CD4-positive, alpha-beta T cell treated with Interleukin-1 beta for 1 hour (primary cell): ENCODE measurements around the gene MAP3K5.
A peak's percentile ranks its signal among the peaks of the same experiment; 100 is the strongest.

Source experiments
- DNase-seq, 2 donors: peaks; one replicate each; pipeline ENCODE4 v3.0.0-alpha.2; 2020 to 2022

MAP3K5 gene

DNA sequence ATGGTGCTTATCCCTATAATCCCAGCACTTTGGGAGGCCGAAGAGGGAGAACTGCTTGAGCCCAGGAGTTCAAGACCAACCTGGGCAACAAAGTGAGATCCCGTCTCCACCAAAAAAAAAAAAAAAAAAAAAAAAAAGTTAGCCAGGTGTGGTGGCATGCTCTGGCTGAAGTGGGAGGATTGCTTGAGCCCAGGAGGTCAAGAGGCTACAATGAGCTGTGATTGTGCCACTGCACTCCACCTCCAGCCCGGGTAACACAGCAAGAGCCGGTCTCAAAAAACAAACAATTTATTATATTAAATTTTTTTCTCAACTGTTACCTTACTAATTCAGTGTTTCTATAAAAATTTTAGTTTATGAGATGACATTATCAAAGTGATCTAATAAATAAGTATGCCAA is 156.7 kb downstream of the MAP3K5 start:
- DNase-seq = no peak

DNA sequence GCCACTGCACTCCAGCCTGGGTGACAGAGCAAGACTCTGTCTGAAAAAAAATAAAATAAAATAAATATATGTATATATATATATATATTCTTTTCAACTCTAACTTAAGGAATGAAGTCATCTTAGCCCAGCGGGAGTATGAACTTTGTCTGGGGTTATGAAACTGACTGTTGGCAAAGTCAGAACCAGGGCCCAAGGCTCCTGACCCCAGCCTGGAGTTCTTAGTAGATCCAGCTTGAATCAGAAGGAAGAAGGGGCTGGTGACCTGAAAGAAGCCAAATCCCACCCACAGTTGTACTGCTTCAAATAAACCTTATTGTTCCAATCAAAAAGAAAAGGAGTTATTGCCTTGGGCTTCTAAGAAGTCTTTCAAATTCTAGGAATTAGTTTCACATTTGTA is 158.9 kb downstream of the MAP3K5 start:
- no peak for DNase-seq

DNA sequence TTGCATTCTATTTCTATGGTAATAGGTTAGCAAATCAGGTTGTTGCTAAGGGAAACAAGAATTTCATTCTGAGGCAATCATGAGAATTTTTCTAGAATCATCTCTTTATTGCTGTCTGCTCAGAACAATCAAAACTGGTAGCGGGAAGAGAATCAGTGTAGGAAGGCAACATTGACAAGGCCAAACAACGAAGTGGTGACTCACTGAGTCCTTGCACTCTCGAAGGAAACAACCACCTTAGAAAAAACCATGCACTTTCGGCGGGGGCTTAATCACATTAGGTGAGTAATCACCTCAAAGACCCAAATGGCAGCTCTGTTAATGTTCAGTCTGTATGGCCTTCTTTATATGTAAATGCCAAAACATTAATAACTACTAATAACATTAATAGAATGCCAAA is 163.3 kb downstream of the MAP3K5 start:
- DNase-seq = no peak

DNA sequence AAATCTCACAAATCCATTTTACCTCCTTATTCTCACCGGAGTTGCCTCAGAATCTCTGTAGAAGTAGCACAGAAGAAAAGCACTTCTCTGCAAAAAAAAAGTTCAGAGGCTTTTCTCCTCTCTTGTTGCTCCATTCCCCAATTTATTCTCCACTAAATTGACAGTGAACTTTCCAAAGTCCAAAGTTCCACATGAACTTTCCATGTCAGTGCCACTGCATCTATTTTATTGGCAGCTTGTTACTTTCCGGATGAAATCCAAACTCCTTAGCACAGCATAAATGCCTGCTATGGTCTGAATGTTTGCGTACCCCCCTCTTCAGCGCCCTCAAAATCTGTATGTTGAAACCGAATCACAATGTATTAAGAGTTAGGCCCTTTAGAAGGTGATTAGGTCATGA is 165.1 kb downstream of the MAP3K5 start:
- DNase-seq = no peak

DNA sequence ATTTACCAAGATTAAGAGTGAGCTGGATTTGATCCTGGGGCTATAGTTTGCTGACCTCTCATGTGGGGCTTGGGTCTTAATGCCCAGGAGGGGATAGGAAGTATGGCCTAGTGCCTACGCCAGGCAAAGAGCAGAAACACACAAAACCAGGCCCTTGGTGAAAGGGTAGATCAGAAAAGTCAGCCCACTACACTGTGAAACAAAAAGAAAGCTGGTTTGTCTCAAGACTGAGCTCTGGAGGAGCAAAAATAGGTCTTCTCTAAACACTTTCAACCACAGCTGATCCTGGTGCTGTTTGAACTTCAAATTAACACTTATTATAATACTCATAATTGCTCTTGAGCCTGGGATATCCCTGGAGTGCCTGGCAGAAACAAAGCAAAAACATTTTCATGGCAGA is 167.0 kb downstream of the MAP3K5 start:
- DNase-seq = no peak

DNA sequence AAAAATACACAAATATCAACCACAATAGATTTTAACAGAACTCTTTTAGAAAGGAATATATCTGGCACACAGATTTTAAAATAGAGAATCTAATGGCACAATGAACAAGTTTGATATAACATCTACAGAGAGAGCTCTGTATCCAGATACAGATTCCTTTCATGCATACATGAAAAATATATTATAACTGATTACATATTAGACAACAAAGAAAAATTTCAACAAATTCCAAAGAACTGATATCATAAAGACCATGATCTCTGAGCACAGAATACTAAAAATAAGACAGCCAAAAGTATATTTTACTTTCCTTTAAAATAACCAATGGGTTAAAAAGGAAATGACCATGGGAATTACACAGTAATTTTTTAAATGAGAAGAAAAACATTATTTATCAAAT is 167.9 kb downstream of the MAP3K5 start:
- no peak for DNase-seq

DNA sequence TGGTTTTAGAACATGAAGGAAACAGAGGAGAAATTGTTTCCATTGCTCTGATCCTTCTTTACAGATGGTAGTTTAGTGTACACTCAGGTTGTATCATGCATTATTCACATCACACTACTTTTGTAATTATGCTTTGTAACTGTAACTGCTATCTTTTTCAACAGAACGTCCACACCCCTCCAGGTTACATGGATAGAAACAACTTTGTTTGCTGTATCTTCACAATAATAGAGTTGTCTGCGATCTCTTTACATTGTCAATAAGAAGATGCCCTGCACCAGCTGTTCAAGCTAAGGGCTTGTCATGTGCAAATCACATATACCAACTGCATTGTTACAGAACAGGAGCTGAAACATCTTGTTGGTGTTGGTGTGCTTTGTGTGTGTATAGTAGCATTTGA is 174.2 kb downstream of the MAP3K5 start:
- DNase-seq = no peak

DNA sequence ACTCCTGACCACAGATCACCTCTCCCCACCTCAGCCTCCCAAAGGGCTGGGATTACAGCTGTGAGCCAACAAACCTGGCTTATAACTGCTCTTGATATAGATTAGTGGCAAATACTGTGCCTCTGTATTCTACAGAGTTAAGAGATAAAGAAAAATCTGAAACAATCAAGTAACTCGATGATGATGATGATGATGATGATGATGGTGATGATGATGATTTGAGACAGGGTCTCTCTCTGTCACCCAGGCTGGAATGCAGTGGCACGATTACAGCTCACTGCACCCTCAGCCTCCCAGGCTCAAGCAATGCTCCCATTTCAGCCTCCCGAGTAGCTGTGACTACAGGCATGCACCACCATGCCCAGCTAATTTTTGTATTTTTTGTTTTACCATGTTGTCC is 175.8 kb downstream of the MAP3K5 start:
- DNase-seq = no peak

DNA sequence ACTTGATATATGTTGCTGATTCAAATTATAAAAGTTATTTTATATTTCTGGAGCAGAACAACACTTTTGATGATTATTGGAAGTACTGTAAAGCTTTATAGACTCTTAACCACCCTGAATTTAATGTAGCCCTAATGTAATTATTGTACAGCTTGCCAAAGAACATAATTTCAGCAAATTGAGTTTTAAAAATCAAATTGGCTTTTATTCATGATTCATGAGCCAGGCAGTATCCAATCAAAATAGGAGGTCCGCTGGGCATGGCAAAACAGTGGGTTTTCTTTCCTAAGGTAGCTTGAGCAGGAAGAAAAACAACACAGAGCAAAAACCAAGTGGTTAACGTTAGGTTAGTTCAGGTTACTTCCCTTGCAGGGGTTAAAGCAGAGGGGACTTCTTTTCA is 177.3 kb downstream of the MAP3K5 start:
- no peak for DNase-seq

DNA sequence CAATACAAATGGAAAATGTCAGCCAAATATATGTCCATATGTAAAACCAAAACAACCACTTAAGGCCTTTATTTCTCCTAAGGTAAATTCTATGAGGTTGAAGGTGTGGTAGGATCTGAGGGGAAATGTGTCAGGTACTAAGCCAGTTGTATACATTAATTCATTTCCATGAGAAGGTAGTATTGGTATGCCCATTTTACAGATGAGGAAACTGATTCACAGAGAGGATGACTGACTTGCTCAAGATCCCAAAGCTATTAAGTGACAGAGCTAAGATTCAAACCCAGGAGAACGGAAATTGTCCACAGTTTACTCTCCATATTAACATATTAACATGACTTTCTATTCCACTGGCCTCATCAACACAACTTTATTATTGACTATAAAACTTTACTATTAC is 177.9 kb downstream of the MAP3K5 start:
- no peak for DNase-seq

DNA sequence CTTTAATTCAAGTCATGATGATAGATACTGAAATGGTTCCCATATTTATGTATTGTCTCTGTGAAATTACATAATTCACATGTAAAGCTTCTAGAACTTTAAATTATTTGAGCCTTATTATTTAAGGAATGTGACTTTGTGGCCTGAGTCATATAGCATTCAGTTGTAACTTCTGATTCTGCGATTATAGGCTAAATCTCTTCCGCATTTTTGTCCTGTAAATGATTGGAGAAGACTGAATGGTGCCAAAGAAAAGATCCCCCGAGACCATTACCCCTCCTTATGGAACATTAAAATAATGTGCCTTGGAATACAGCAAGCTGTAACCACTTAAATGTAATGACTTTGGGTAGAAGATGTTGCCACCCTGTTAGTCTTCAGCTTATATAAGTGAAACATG is 178.8 kb downstream of the MAP3K5 start:
- DNase-seq = no peak

DNA sequence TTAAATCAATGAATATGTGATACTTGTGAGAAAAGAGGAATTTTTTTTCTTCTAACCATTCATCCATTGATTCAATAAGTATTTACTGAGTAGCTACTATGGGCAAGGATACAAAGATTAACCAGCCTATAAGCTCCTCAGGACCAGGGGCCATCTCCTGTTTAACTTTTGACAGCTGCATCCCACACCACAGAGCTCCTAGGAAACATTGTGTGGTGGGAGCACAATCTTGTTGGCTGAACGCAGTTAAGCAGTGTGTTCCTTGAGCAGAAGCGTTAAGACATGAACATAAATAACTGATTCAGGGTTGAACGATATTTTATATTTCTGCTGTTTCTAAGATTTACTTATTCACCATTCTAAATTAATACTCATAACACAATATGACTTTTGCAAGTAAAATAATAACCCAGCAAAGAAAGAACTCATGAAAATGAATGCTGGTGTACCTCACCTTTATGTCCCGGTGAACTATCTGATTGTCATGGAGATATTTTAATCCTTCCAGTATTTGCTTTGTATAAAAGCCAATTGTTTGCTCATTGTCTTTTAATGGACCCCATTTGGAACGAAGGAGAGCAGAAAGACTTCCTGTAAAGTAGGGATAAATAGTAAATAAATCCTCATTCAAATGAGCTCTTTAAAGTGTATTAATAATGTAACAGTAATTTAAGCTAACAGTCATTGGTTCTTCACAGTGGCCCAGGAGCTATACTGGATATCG is 179.4 kb downstream of the MAP3K5 start:
- no peak for DNase-seq

DNA sequence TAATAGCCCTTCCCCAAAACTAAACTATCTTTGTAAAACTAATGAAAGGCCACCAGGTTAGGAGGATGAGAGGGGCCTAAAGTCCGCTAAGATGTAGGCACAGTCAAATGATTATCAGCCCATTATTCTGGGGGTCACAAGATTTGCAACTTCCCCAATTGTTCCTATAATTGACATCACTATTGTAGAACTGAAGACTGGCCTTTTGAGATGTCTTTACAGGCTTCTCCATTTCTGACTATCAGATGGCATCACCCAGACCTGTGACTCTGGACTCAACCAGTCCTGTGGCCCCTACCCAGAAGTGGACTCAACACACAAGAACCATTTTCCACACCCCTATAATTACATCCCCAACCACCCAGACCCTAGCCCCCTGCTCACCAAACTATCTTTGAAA is 180.5 kb downstream of the MAP3K5 start:
- DNase-seq = no peak

DNA sequence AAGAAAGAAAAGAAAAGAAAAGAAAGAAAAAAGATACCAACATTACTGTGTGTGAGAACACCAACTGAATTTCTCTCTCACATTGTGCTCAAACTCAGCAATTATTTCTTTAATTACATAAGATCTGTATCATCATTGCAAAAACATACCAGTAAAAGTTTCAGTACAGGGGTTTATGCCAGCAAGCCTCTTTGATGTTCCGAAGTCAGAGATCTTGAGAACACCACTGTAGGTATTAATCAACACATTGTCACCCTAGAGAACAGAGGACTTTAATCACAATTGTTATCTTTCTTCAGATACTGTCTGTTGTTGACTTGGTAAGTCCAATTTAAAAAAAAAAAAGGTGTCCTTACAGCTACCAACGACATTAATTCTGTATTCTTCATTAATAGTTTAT is 181.1 kb downstream of the MAP3K5 start:
- DNase-seq = no peak

DNA sequence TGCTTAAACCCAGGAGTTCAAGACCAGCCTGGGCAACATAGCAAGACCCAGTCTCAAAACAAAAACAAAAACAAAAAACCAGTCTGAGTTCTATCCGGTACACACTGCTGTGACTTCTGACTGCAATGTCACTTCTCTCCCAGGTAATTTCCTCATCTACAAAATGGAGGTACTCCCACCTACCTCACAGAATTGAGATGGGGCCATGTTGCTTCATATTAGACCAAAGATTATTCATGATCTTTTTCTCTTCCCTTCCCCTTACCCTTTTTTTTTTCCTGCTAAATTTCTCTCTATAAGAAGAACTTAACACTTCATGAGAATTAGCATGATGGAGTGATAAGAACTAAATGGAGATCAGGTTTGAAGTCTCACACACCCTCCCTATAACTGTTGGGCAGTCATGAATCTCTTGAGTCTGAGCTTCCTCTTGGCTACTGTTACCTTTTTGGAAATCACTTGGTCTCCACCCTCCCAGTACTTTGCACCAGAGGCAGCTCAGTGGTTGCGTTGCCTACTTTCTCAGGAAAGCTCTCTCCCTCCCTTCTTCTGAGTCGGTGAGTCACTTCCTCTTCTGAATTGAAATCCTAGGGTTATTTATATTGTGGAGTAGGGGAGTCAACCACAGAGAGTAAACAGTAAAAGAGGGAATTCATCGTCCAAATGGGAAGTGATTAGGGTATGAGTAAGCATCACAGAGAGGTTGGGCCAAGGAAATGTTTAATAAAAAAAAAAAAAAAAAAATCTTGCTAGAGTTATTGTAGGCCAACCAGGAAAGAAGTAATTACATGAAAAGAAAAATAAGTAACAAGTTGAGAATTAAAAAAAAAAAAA is 182.2 kb downstream of the MAP3K5 start:
- DNase-seq = peak in 1 of 2 donors; percentile 46

DNA sequence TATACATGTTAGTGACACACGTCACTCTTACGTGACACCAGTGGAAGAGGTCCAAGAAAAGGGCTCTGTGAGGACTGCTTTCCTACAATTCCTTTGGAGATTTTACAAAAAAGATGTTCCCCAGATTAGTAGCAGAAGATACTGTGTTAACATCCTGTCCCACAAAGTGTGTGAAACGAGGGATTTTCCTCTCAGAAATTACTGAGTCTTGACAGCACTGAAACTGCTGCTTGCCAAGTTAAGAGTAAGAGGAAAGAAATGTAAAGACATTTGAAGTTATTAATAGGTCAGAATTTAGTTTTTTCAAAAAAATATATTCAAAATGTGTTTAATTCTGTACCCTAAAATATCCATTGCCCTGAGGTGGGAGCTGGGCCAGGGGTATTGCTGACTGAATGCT is 183.3 kb downstream of the MAP3K5 start:
- no peak for DNase-seq

DNA sequence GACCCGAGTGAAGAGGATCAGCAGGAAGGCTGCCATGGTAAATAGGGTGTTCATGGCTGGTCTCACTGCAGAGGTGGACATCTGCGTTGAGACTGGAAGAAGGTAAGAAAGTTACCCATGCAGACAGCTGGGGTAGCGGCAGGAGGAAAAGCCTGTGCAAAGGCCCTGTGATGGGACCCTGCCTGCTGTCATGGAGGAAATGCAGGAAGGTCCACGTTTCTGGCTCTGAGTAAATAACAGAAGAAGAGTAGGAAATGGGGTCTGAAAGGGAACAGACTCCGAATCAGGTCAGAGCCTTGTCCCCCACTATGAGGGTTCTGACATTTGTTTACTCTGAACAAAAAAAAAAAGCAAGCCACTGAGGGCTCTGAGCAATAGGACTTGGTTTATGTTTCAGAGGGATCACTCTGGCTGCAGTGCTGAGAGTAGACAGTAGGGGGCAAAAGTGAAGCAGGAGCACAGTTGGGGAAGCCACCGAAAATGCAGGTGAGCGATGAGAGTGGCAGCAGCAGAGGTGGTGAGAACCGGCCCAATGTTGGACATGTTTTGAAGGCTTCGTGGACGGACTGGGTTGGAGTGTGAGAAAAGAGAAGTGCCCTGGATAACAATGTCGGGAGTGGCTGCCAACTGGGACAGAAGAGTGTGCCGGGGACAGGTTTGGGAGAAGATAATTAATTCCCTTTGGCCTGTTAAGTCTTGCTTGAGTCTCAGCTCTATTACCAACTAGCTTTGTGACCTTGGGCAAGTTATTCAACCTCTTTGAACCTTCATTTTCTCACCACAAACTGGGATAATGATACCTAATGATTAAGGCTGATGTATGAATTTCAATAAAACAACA is 184.1 kb downstream of the MAP3K5 start:
- DNase-seq = peak; percentile 70 to 83

DNA sequence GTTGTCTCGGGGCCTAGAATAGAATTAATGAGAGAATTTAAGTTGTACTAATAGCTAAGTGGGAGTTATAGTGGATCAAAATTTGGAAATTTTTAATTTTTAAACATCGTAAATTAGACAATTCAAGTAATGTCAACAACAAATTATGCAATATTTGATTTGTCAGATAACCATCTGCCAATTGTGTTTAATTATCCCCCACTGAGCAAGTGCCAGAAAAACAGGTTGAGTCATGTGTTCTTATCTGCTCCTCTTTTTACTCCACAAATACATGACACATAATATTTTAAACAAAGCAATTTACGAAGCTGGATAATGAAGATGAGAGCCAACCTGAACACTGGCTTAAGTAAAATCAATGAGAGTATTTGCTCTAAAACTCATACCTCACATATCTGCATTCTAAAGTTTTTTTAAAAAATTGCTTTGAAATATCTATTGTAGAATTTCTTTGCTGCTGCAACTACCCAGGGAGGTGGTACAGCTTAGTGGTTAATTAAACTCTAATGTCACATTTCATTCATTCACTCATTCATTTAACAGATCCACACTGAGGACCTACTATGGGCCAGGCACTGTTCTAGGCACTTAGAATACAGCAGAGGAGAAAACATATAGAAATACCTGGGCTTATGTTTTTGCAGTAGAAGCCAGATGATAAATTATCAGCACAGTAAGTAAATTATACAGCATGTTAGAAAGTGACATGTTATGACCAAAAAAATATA is 184.9 kb downstream of the MAP3K5 start:
- DNase-seq = no peak

DNA sequence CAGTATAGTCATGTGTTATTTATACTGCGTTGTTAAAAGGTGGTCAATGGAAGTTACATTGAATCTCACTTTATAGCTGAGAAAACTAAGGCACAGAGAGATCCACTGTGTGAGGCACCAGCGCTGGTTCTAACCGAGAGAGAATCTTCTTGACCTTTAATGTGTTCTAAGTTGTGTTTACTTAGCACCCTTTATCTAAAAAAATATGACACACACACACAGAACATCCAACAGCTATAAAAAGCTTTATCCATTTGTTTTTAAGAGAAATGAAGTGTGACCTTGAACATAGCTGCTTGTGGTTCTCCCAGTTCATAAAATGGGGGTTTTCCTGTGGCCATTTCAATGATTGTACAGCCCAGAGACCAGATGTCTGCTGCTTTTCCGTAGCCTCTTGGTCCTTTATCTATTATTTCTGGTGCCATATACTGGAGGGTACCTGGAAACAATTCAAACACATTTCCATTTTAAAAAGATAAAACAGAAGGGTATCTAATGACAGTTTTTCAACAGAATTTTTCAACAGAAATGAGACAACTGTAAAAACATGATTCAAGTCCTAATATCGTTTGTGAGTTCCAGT is 187.3 kb downstream of the MAP3K5 start:
- DNase-seq = no peak

DNA sequence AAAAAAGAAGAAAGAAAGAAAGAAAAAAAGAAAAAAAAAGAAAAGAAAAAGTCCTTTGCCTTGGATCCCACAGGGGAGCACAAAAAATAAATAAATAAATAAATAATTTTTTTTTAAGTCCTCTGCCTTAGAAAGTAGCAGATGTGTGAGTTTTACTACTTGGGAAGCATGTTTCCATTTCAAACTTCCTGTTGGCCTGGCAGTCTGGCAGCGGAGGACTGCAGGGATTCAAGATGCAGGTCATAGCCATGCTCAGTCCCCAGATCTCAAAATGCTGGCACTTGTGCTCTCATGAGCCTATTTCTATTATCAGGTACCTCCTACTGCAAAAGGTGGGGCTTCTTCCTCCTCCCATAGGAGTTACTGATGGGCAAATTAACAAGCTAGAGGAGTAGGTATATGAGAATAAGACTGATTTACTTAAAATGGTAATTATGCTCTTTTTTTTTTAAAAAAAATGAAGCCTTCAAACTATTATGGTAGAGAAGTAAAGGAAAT is 187.9 kb downstream of the MAP3K5 start:
- no peak for DNase-seq

DNA sequence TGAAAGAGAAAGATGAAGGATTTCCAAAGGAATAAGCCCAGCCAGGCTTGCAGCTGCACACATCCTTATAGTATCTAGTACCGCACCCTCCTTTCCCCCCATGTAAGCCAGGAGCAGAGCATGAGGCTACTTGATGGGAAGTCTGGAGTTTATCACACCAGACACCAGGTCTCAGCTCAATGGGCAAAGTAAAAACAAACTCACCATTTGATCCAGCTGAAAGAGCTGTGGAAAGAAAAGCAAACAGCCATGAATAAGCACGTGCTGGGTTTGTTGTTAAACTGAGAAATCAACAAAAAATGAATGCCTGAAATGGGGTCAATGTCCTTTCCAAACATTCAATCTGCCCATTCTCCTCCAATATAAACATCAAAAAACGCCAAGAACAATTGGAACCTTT is 191.5 kb downstream of the MAP3K5 start:
- DNase-seq = no peak

DNA sequence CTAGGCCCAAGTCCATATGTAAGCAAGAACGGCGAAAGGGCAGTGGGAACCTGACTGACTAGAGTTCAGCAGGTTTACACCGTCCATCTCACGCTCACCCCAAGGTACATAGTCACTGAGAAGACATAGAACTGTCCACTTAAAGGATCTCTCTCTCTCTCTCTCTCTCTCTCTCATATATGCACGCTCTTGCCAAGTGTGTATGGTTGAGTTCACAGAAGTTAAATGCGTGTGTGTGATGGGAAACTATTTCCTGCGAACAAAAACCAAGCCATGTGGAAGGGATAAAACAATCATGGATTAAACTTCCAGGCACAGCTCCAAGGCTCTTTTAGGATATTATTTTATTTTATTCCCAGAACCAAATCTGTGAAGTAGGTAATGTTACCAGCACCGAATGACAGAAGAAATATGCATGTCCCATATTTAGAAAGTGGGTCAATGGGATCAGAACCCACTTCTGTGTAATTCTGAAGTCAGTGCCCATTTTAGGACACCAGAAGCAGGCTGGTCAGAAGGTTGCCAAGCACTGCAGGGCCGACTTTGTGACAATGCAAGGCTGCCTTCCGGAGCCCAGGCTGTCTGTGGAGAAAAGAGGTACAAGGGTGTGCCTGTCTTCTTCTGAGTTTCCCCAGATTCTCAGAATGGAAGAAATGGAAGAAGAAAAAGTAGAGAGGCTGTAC is 192.8 kb downstream of the MAP3K5 start:
- DNase-seq = no peak
